Natural killer cell (primary cell): ENCODE measurements around the gene CLCC1. TPM values are rescaled to one million over a fixed set of nuclear protein-coding genes. Genes with fewer than 3 reads are reported as not detected.
"Not testable (repeated sequence)": the region's sequence is repeated elsewhere in the genome, so short reads cannot be mapped to it uniquely, and the experiment has no call there.

Source experiments
- ATAC-seq, 3 donors: fragments of 150-1000 bp in 2 of 3; fragments of 200-7000 bp in 1 of 3; cut with Tn5 transposase; 1 replicate in 1 of 3; 2 replicates in 2 of 3; pipeline ENCODE4 v1.10.0; 2021; ENCODE audit warnings: mild to moderate bottlenecking in 2 of 3, moderate library complexity in 2 of 3
- DNase-seq, 2 donors: peaks; one replicate each; pipeline versions ENCODE4 v3.0.0 to v3.0.0-alpha.2; 2013 to 2021; ENCODE audit warnings: mixed read lengths in 1 of 2
- H3K27ac ChIP-seq: one replicate; pipeline ENCODE4 v1.5.1; 2013; ENCODE audit warnings: mild to moderate bottlenecking, low read length
- H3K27me3 ChIP-seq: one replicate; pipeline ENCODE4 v1.6.1; 2013; ENCODE audit warnings: low read length; ENCODE audit not compliant: control insufficient read depth, insufficient read depth
- H3K36me3 ChIP-seq: one replicate; pipeline ENCODE4 v1.6.1; 2013; ENCODE audit warnings: low read length; ENCODE audit not compliant: control insufficient read depth, insufficient read depth
- H3K4me1 ChIP-seq: one replicate; pipeline ENCODE4 v1.6.1; 2013; ENCODE audit warnings: low read length; ENCODE audit not compliant: control insufficient read depth, insufficient read depth
- H3K4me3 ChIP-seq: one replicate; pipeline ENCODE4 v1.5.1; 2013; ENCODE audit warnings: low read length
- H3K9me3 ChIP-seq: one replicate; pipeline ENCODE4 v1.6.1; 2013; ENCODE audit warnings: low read length; ENCODE audit not compliant: control insufficient read depth, insufficient read depth
- H3K27ac Mint-ChIP-seq, 2 donors: one replicate each; pipeline ENCODE4 v1.8.0; 2022; ENCODE audit warnings: mild to moderate bottlenecking in 2 of 2, mixed read lengths in 2 of 2, moderate library complexity in 1 of 2
- H3K27me3 Mint-ChIP-seq, 2 donors: one replicate each; pipeline ENCODE4 v1.8.0; 2022; ENCODE audit warnings: low read depth in 2 of 2, mixed read lengths in 2 of 2
- H3K36me3 Mint-ChIP-seq: one replicate; pipeline ENCODE4 v1.8.0; 2022; ENCODE audit warnings: mixed read lengths
- H3K4me1 Mint-ChIP-seq, 2 donors: one replicate each; pipeline ENCODE4 v1.8.0; 2022; ENCODE audit warnings: mixed read lengths in 2 of 2
- H3K4me3 Mint-ChIP-seq: one replicate; pipeline ENCODE4 v1.8.0; 2022; ENCODE audit warnings: mild to moderate bottlenecking, moderate library complexity, mixed read lengths
- H3K9me3 Mint-ChIP-seq, 2 donors: one replicate each; pipeline ENCODE4 v1.8.0; 2022; ENCODE audit warnings: mixed read lengths in 2 of 2
- CTCF ChIP-seq: fragments of 200-600 bp; IDR thresholded peaks from one replicate; pipeline ENCODE4 v1.8.0; 2022; ENCODE audit warnings: antibody characterized with exemption
- WGBS: methylation state at CpG from one replicate; pipeline ENCODE4 v1.1.7; 2013; ENCODE audit warnings: missing lambda C conversion rate; ENCODE audit not compliant: insufficient coverage; 5-methylcytosine and 5-hydroxymethylcytosine counted together
- intact Hi-C: fragments of 100-400 bp; cut with micrococcal nuclease; formaldehyde crosslinking; loops from one replicate; pipeline ENCODE4 v1.14.2; 2022
- total RNA-seq, 4 donors: library from RNA; stranded (reverse); fragments of 120-200 nt in 1 of 4; gene quantifications; one replicate each; pipeline versions ENCODE4 v1.2.3 to v1.2.4, GENCODE V29; 2013 to 2022

Gene CLCC1
- total RNA-seq, 3 donors from 2014 or later (not counting 1 experiment from before 2014, with no cell fraction given) = 12.8 to 25.8 (median 17.1) TPM

- Mint-ChIP-seq H3K36me3 (peaks cover 40% of the 10 kb centered on the region), H3K27ac (no peak overlapping the region), H3K27me3 (no peaks in the 10 kb centered on the region), H3K4me1 (no peaks in the 10 kb centered on the region), H3K4me3 (no peak overlapping the region), H3K9me3 (no peaks in the 10 kb centered on the region)
- ATAC-seq = no peak
- no peak overlapping the region for H3K4me3 ChIP-seq
- no peaks in the 10 kb centered on the region for H3K27me3 ChIP-seq
- H3K9me3 ChIP-seq = no peaks in the 10 kb centered on the region
- H3K4me1 ChIP-seq = no peaks in the 10 kb centered on the region
- intact Hi-C loops = no loop called here
- no peak for DNase-seq
- WGBS = 98% methylated on average over 3 of the region's 5 CpGs
- H3K27ac ChIP-seq = no peak overlapping the region
- no peak for TF ChIP-seq CTCF
- H3K36me3 ChIP-seq = peaks cover 76% of the 10 kb centered on the region
Measured at GRCh38 chr1:108933944-108934343, 29.3 kb downstream of the CLCC1 start.

- DNase-seq, H3K27me3 Mint-ChIP-seq, ATAC-seq, H3K9me3 ChIP-seq, H3K27me3 ChIP-seq, H3K9me3 Mint-ChIP-seq, H3K27ac Mint-ChIP-seq, H3K27ac ChIP-seq, H3K4me3 Mint-ChIP-seq, H3K4me1 Mint-ChIP-seq, intact Hi-C loops, H3K4me1 ChIP-seq, H3K36me3 Mint-ChIP-seq, H3K4me3 ChIP-seq: not testable (repeated sequence)
- H3K36me3 ChIP-seq = peaks cover 56% of the 10 kb centered on the region
- 100% methylated on average over 1 of the region's 1 CpG for WGBS
Measured at GRCh38 chr1:108927565-108927964, 35.7 kb downstream of the CLCC1 start.

GRCh38 chr1:108925920-108926319, 37.4 kb downstream of the CLCC1 start:
- intact Hi-C loops = no loop called here
- no peak for TF ChIP-seq CTCF
- WGBS = 100% methylated on average over 2 of the region's 2 CpGs
- Histone ChIP-seq H3K27me3 (no peaks in the 10 kb centered on the region), H3K4me3 (no peak overlapping the region), H3K9me3 (no peaks in the 10 kb centered on the region), H3K36me3 (peaks cover 41% of the 10 kb centered on the region), H3K4me1 (no peaks in the 10 kb centered on the region), H3K27ac (no peak overlapping the region)
- peaks cover 6% of the 10 kb centered on the region for H3K36me3 Mint-ChIP-seq
- DNase-seq (no peak), ATAC-seq (no peak)
- H3K4me3 Mint-ChIP-seq = no peak overlapping the region
- no peak overlapping the region for H3K27ac Mint-ChIP-seq
- H3K9me3 Mint-ChIP-seq = no peaks in the 10 kb centered on the region
- no peaks in the 10 kb centered on the region for H3K27me3 Mint-ChIP-seq
- no peaks in the 10 kb centered on the region for H3K4me1 Mint-ChIP-seq

GRCh38 chr1:108916788-108917187, 46.5 kb downstream of the CLCC1 start:
- no peaks in the 10 kb centered on the region for H3K36me3 Mint-ChIP-seq
- no peaks in the 10 kb centered on the region for H3K4me1 Mint-ChIP-seq
- ATAC-seq = no peak

More at GRCh38 chr1:108916788-108917187, 46.5 kb downstream of the CLCC1 start:
- Histone ChIP-seq H3K4me3 (no peak overlapping the region), H3K9me3 (no peaks in the 10 kb centered on the region), H3K4me1 (no peaks in the 10 kb centered on the region), H3K36me3 (no peaks in the 10 kb centered on the region), H3K27me3 (no peaks in the 10 kb centered on the region), H3K27ac (no peak overlapping the region)
- H3K27me3 Mint-ChIP-seq = no peaks in the 10 kb centered on the region
- H3K9me3 Mint-ChIP-seq = no peaks in the 10 kb centered on the region
- WGBS = 100% methylated on average over 1 of the region's 2 CpGs
- H3K27ac Mint-ChIP-seq = no peak overlapping the region
- no peak for DNase-seq
- TF ChIP-seq CTCF = no peak
- intact Hi-C loops = no loop called here
- H3K4me3 Mint-ChIP-seq = no peak overlapping the region

Other genes starting within 250 kb of the CLCC1 start
- 10 to 100 TPM; 63.1 to 71.4 (median 69.2) TPM for gene STXBP3, start 216.8 kb downstream of the CLCC1 start, total RNA-seq
- not detected for gene AKNAD1, start 106.4 kb downstream of the CLCC1 start, total RNA-seq
- gene GPSM2, start 86.5 kb downstream of the CLCC1 start, total RNA-seq = 1 to 10 TPM; 1.0 to 1.5 (median 1.4) TPM
- 10 to 100 TPM; 15.7 to 21.3 (median 17.2) TPM for gene WDR47, start 78.6 kb upstream of the CLCC1 start, total RNA-seq
- gene TAF13, start 112.5 kb upstream of the CLCC1 start, total RNA-seq = 10 to 100 TPM; 44.4 to 54.5 (median 47.2) TPM
- 10 to 100 TPM; 61.2 to 73.0 (median 71.8) TPM for gene TMEM167B, start 127.3 kb upstream of the CLCC1 start, total RNA-seq
- gene ELAPOR1, start 150.6 kb upstream of the CLCC1 start, total RNA-seq = 1 to 10 TPM; 6.2 to 8.3 (median 6.3) TPM